OCI-LY3 (cell line): ENCODE data around the gene GPALPP1.

Source experiments
- EZH2phosphoT487 ChIP-seq: fragments of 200-600 bp; shearing (Covaris generic); IDR thresholded peaks from 2 replicates; pipeline ENCODE4 v1.6.1; 2018; ENCODE audit warnings: antibody characterized with exemption, mixed run types, low read depth
- TF ChIP-seq, protein P1 (sequence below): fragments of 200-600, 300-600 bp; sonication (generic); IDR thresholded peaks from 2 replicates; pipeline ENCODE4 v1.5.1; 2014; ENCODE audit warnings: antibody characterized with exemption, low read length, low read depth

DNA sequence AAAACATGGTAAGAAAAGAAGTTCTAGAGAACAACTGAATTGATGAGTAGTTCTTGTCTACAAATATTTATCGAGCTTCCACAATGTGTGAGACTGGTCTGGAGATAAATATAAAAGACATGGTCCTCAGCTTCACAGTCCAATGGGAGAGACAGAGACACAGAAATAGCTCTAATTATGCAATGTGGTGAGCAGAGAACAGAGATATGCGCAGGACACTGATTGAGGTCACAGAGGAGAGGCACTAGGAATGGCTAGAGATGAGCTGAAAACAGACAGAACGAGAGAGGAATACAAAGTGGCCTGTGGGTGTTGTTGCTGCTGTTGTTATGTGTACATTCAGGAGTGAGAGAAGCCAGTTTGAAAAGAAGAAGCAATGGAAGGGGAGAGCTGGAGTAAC, 53.2 kb downstream of the GPALPP1 start:
- TF ChIP-seq, protein P1, sequence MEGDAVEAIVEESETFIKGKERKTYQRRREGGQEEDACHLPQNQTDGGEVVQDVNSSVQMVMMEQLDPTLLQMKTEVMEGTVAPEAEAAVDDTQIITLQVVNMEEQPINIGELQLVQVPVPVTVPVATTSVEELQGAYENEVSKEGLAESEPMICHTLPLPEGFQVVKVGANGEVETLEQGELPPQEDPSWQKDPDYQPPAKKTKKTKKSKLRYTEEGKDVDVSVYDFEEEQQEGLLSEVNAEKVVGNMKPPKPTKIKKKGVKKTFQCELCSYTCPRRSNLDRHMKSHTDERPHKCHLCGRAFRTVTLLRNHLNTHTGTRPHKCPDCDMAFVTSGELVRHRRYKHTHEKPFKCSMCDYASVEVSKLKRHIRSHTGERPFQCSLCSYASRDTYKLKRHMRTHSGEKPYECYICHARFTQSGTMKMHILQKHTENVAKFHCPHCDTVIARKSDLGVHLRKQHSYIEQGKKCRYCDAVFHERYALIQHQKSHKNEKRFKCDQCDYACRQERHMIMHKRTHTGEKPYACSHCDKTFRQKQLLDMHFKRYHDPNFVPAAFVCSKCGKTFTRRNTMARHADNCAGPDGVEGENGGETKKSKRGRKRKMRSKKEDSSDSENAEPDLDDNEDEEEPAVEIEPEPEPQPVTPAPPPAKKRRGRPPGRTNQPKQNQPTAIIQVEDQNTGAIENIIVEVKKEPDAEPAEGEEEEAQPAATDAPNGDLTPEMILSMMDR, result no peak
- TF ChIP-seq EZH2phosphoT487, result no peak
